22Rv1 (cell line): ENCODE results near the gene NF1.
"Not testable (repeated sequence)": the region's sequence is repeated elsewhere in the genome, so short reads cannot be mapped to it uniquely, and the experiment has no call there.

Source experiments
- H3K27ac ChIP-seq: fragments of 450-650 bp; 2 replicates; pipeline ENCODE4 v1.5.1; 2017
- CTCF ChIP-seq: fragments of 450-650 bp; IDR thresholded peaks from 2 replicates; pipeline ENCODE4 v1.5.1; 2017; ENCODE audit warnings: mild to moderate bottlenecking
- ZFX ChIP-seq: fragments of 450-650 bp; IDR thresholded peaks from 2 replicates; pipeline ENCODE4 v1.6.1; 2017; ENCODE audit warnings: antibody characterized with exemption, borderline replicate concordance

The NF1 gene

DNA sequence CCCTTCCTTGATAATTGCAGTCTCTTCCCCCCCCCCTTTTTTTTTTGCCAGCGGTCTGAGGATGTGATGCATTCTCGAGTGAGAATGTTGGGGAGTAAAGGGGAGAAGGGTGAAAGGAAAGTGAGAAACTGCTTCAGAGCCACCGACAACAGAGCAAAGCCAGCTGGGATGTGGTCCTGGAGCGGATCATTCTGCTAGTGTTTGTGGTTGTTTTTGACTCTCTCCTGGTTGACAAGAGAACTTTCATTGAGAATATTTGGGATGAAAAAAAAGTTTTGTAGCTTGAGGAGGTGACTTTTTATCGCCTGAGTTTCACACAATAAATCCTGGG lies 1.3 kb downstream of the NF1 start:
- H3K27ac ChIP-seq: peak overlapping the region; percentile 71; the same call in 1 of the 2 replicates
- TF ChIP-seq ZFX (no peak), CTCF (no peak)

- H3K27ac ChIP-seq: no peak overlapping the region
- no peak for TF ChIP-seq ZFX
- TF ChIP-seq CTCF: no peak
These were observed 4.2 kb downstream of the NF1 start for GRCh38 chr17:31099016-31099415.

DNA sequence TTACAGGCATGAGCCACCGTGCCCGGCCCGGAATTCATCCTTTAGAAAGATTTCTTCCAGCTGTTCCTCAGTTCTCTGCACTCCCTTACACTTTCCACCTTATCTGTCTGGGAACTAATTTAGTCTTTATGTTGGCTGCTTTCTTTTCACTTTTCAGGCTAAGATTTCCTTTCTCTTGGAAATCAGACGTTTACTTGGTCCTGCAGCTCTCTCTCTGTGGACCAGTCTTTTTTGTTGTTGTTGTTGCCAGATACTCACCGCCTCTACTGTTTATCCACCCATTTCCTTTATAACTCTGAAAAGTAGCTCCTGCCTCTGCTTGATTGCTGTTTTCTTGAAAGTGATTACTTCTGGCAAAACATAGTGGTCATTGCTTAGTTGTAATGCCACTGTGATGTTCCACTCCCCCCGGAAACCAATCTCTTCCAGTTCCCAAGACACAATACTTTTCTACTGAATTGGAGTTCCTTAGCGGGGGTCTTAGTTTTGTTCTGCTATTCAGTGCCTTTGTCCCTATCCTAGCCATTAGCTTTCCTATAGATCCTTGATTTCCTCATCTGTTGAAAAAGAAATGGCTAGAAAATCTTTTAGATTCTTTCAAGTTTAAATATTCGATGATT lies 6.2 kb downstream of the NF1 start:
- no peak overlapping the region for H3K27ac ChIP-seq
- TF ChIP-seq ZFX (no peak), CTCF (no peak)

DNA sequence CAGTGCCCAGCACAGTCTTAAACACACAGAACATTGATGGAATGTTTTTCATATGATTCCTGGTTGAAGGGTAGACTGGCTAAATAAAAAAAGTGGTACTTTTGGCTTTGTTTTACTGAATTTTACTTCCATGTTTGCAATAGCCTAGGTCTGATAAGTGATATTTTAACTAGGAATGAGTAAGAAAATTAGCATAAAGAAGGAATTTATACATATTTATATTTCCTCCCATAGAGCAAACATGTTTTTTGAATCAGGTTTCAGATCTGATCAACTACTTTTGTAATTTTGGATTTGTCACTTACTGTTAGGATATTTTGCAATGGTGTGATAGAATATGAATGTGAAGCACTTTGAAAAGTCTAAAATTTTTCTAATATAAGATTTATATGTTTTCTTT lies 7.2 kb downstream of the NF1 start:
- TF ChIP-seq CTCF (no peak), ZFX (no peak)
- H3K27ac ChIP-seq: no peak overlapping the region

- TF ChIP-seq CTCF: no peak
- TF ChIP-seq ZFX: no peak
- H3K27ac ChIP-seq: no peak overlapping the region
These were observed 11.2 kb downstream of the NF1 start for GRCh38 chr17:31105991-31106390.

GRCh38 chr17:31111183-31111582 lies 16.4 kb downstream of the NF1 start:
- no peak for TF ChIP-seq ZFX
- TF ChIP-seq CTCF: no peak
- no peak overlapping the region for H3K27ac ChIP-seq

DNA sequence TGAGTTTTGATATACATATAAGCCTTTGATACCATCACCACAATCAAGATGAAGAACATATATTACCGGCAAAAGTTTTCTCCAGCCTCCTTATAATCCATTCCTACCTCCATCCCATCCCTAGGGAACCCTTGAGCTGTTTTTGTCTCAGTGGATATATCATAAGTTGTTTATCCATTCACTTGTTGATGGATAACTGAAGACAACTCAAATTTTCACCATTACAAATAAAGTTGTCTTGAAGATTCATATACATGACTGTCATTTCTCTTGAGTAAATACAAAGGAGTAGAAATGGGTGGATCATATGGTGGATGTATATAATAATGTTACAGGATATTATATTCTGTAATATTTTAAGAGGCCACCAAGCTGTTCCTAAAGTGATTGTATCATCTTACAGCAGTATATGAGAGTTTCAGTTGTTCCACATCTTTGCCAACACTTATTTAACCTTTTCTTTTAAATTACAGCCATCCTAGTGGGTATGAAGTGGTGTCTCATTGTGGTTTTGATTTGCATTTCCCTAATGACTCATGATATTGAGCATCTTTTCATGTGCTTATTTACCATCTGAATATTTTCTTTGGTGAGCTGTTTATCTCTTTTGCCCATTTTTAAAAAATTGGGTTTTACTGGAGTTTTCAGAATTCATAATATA lies 17.4 kb downstream of the NF1 start:
- TF ChIP-seq ZFX (no peak), CTCF (no peak)

GRCh38 chr17:31113368-31113767 lies 18.6 kb downstream of the NF1 start:
- H3K27ac ChIP-seq: not testable (repeated sequence)

More for the DNA sequence above, 17.4 kb downstream of the NF1 start:
- no peak overlapping the region for H3K27ac ChIP-seq
